Measurements from ENCODE around the gene CUL7. TPM values are rescaled to one million over a fixed set of nuclear protein-coding genes. Genes with fewer than 3 reads are reported as not detected.

Gene CUL7
- total and polyA plus RNA-seq, 2 donors (not counting 1 experiment from before 2014, with no cell fraction given) = 17.4 to 21.4 TPM

- Histone ChIP-seq H3K36me3 (replicated peaks in 1 of 2; ENCODE audit: control extremely low read depth in 1 of 2, control insufficient read depth in 1 of 2, extremely low read depth in 1 of 2, insufficient read depth in 2 of 2, low read length in 1 of 2) (peaks cover 0 to 51% of the 10 kb centered on the region in 2 experiments), H3K27ac (ENCODE audit: low read length in 2 of 2) (no peak overlapping the region), H3K4me1 (ENCODE audit: control insufficient read depth in 2 of 2, insufficient read depth in 2 of 2, low read length in 2 of 2) (peaks cover 0 to 18% of the 10 kb centered on the region in 2 donors), H3K9me3 (ENCODE audit: control extremely low read depth in 1 of 3, control insufficient read depth in 2 of 3, insufficient read depth in 1 of 3, low read length in 2 of 3) (no peaks in the 10 kb centered on the region), H2AFZ (ENCODE audit: insufficient read depth, low read depth, low read length, poor library complexity, severe bottlenecking) (no peak overlapping the region), H3K27me3 (replicated peaks in 1 of 4; ENCODE audit: control extremely low read depth in 1 of 4, control insufficient read depth in 3 of 4, insufficient read depth in 4 of 4, low read length in 3 of 4) (no peaks in the 10 kb centered on the region), H3K4me3 (ENCODE audit: control extremely low read depth in 1 of 5, extremely low read depth in 1 of 5, insufficient read depth in 1 of 5, low read depth in 2 of 5, low read length in 4 of 5) (no peak overlapping the region), H4K20me1 (ENCODE audit: control insufficient read depth, insufficient read depth, low read length, poor library complexity, severe bottlenecking) (peaks cover 15% of the 10 kb centered on the region), H3K9ac (ENCODE audit: low read length) (no peak overlapping the region), H3K4me2 (replicated peaks; ENCODE audit: low read depth, low read length, poor library complexity, severe bottlenecking) (no peak overlapping the region), H3K79me2 (ENCODE audit: control insufficient read depth, insufficient read depth, low read length) (peaks cover 20% of the 10 kb centered on the region)
- POLR2A ChIA-PET = no interaction called here
- H3K27me3 Mint-ChIP-seq = no peaks in the 10 kb centered on the region
- no peaks in the 10 kb centered on the region for H3K9me3 Mint-ChIP-seq (ENCODE audit: insufficient read depth)
- DNase-seq (no peak), ATAC-seq (ENCODE audit: low read depth) (no peak)
- TF ChIP-seq EZH2 (IDR thresholded peaks at IDR 0.05; ENCODE audit: borderline replicate concordance, insufficient read depth, low read depth, low read length, poor library complexity, severe bottlenecking) = no peak
- no peak for TF ChIP-seq CTCF (IDR thresholded peaks at IDR 0.05)
- CTCF ChIA-PET = no interaction called here
- 100% methylated on average over 2 of the region's 5 CpGs for WGBS (ENCODE audit: insufficient coverage)
- peaks cover 15% of the 10 kb centered on the region for H3K4me1 Mint-ChIP-seq
- intact Hi-C loops (cut with micrococcal nuclease) = no loop called here
- H3K27ac Mint-ChIP-seq = no peak overlapping the region
- no peak overlapping the region for H3K4me3 Mint-ChIP-seq
Measured at GRCh38 chr6:43026365-43026764, 27.3 kb downstream of the CUL7 start.

- no peak overlapping the region for H3K4me2 ChIP-seq (replicated peaks; ENCODE audit: low read depth, low read length, poor library complexity, severe bottlenecking)
- POLR2A ChIA-PET = interaction anchor here (0.9 kb wide), 1 partner anchor 10 kb away, joined by 4 read pairs; the partner anchor contains the start of gene KLHDC3
- H4K20me1 ChIP-seq (ENCODE audit: control insufficient read depth, insufficient read depth, low read length, poor library complexity, severe bottlenecking) = peaks cover 15% of the 10 kb centered on the region
- TF ChIP-seq EZH2 (IDR thresholded peaks at IDR 0.05; ENCODE audit: borderline replicate concordance, insufficient read depth, low read depth, low read length, poor library complexity, severe bottlenecking) (no peak), CTCF (IDR thresholded peaks at IDR 0.05) (no peak)
- Mint-ChIP-seq H3K27me3 (no peaks in the 10 kb centered on the region), H3K4me1 (peaks cover 22% of the 10 kb centered on the region), H3K27ac (no peak overlapping the region), H3K9me3 (ENCODE audit: insufficient read depth) (no peaks in the 10 kb centered on the region), H3K4me3 (peak overlapping the region; percentile 0)
- no peak overlapping the region for H3K4me3 ChIP-seq (ENCODE audit: control extremely low read depth in 1 of 5, extremely low read depth in 1 of 5, insufficient read depth in 1 of 5, low read depth in 2 of 5, low read length in 4 of 5)
- peaks cover 3 to 25% of the 10 kb centered on the region in 2 donors for H3K4me1 ChIP-seq (ENCODE audit: control insufficient read depth in 2 of 2, insufficient read depth in 2 of 2, low read length in 2 of 2)
- CTCF ChIA-PET = interaction anchor here (0.6 kb wide), 1 partner anchor 179 kb away, joined by 3 read pairs; no protein-coding TSS in a partner anchor
- no peak overlapping the region for H3K9ac ChIP-seq (ENCODE audit: low read length)
- H3K27ac ChIP-seq (ENCODE audit: low read length in 2 of 2) = no peak overlapping the region
- no peaks in the 10 kb centered on the region for H3K27me3 ChIP-seq (replicated peaks in 1 of 4; ENCODE audit: control extremely low read depth in 1 of 4, control insufficient read depth in 3 of 4, insufficient read depth in 4 of 4, low read length in 3 of 4)
- 91% methylated on average over 2 of the region's 2 CpGs for WGBS (ENCODE audit: insufficient coverage)
- no peak for ATAC-seq (ENCODE audit: low read depth)
- peaks cover 1 to 50% of the 10 kb centered on the region in 2 experiments for H3K36me3 ChIP-seq (replicated peaks in 1 of 2; ENCODE audit: control extremely low read depth in 1 of 2, control insufficient read depth in 1 of 2, extremely low read depth in 1 of 2, insufficient read depth in 2 of 2, low read length in 1 of 2)
- no peaks in the 10 kb centered on the region for H3K9me3 ChIP-seq (ENCODE audit: control extremely low read depth in 1 of 3, control insufficient read depth in 2 of 3, insufficient read depth in 1 of 3, low read length in 2 of 3)
- no peak overlapping the region for H2AFZ ChIP-seq (ENCODE audit: insufficient read depth, low read depth, low read length, poor library complexity, severe bottlenecking)
- peaks cover 20% of the 10 kb centered on the region for H3K79me2 ChIP-seq (ENCODE audit: control insufficient read depth, insufficient read depth, low read length)
- intact Hi-C loops (cut with micrococcal nuclease) = no loop called here
- DNase-seq = no peak
Measured at GRCh38 chr6:43024436-43024835, 29.2 kb downstream of the CUL7 start.

Data from B cell (primary cell).